HEK293T (cell line): ENCODE data around the gene MLLT10.

ENCODE experiments used
- CTCF ChIA-PET: fragments of 350-600 bp; formaldehyde crosslinking; extraction: SDS; loops from one replicate; lab custom pipeline; 2021; ENCODE audit warnings: antibody characterized with exemption, inconsistent platforms; lab: Yijun Ruan, JAX
- POLR2A ChIA-PET: fragments of 350-600 bp; formaldehyde crosslinking; extraction: SDS; loops from one replicate; lab custom pipeline; 2020; ENCODE audit warnings: antibody characterized with exemption, inconsistent platforms; lab: Yijun Ruan, JAX
- DNase-seq: peaks from one replicate; pipeline ENCODE4 v3.0.0; 2012; ENCODE audit warnings: mixed read lengths; ENCODE audit errors: extremely low spot score
- ARNT ChIP-seq: fragments of 450-650 bp; IDR thresholded peaks from 2 replicates; pipeline ENCODE4 v1.6.1; 2017; ENCODE audit warnings: mild to moderate bottlenecking
- BHLHE40 ChIP-seq: fragments of 450-650 bp; IDR thresholded peaks from 2 replicates; pipeline ENCODE4 v1.6.1; 2016; ENCODE audit warnings: mild to moderate bottlenecking, moderate library complexity, borderline replicate concordance
- CTBP1 ChIP-seq: fragments of 450-650 bp; IDR thresholded peaks from 2 replicates; pipeline ENCODE4 v1.6.1; 2016; ENCODE audit warnings: borderline replicate concordance
- ELF4 ChIP-seq: fragments of 450-650 bp; IDR thresholded peaks from 2 replicates; pipeline ENCODE4 v1.6.1; 2017; ENCODE audit warnings: antibody characterized with exemption
- FOXA1 ChIP-seq: fragments of 450-650 bp; IDR thresholded peaks from 2 replicates; pipeline ENCODE4 v1.6.1; 2016; ENCODE audit warnings: mild to moderate bottlenecking
- FOXK2 ChIP-seq: fragments of 450-650 bp; IDR thresholded peaks from 2 replicates; pipeline ENCODE4 v1.6.1; 2016; ENCODE audit warnings: mild to moderate bottlenecking
- FOXM1 ChIP-seq: fragments of 450-650 bp; IDR thresholded peaks from 2 replicates; pipeline ENCODE4 v1.6.1; 2017; ENCODE audit warnings: mild to moderate bottlenecking, borderline replicate concordance
- HDGF ChIP-seq: fragments of 450-650 bp; IDR thresholded peaks from 2 replicates; pipeline ENCODE4 v1.6.1; 2017; ENCODE audit warnings: antibody characterized with exemption, borderline replicate concordance
- L3MBTL2 ChIP-seq: fragments of 450-650 bp; conservative IDR thresholded peaks from 2 replicates; pipeline ENCODE4 v1.6.1; 2016; ENCODE audit warnings: mild to moderate bottlenecking
- LEF1 ChIP-seq: fragments of 450-650 bp; IDR thresholded peaks from 2 replicates; pipeline ENCODE4 v1.6.1; 2017; ENCODE audit warnings: mild to moderate bottlenecking, borderline replicate concordance
- NFRKB ChIP-seq: fragments of 450-650 bp; IDR thresholded peaks from 2 replicates; pipeline ENCODE4 v1.6.1; 2016; ENCODE audit warnings: mild to moderate bottlenecking, moderate library complexity
- SP1 ChIP-seq: fragments of 450-650 bp; IDR thresholded peaks from 2 replicates; pipeline ENCODE4 v1.6.1; 2017
- SUZ12 ChIP-seq: fragments of 450-650 bp; IDR thresholded peaks from 2 replicates; pipeline ENCODE4 v1.6.1; 2016; ENCODE audit warnings: mild to moderate bottlenecking
- TARDBP ChIP-seq: fragments of 450-650 bp; IDR thresholded peaks from 2 replicates; pipeline ENCODE4 v1.6.1; 2016
- ZNF384 ChIP-seq: fragments of 450-650 bp; IDR thresholded peaks from 2 replicates; pipeline ENCODE4 v1.6.1; 2016
- TF ChIP-seq, protein P1 (sequence below): fragments of 450-650 bp; IDR thresholded peaks from 2 replicates; pipeline ENCODE4 v1.6.1; 2016

MLLT10 gene

DNA sequence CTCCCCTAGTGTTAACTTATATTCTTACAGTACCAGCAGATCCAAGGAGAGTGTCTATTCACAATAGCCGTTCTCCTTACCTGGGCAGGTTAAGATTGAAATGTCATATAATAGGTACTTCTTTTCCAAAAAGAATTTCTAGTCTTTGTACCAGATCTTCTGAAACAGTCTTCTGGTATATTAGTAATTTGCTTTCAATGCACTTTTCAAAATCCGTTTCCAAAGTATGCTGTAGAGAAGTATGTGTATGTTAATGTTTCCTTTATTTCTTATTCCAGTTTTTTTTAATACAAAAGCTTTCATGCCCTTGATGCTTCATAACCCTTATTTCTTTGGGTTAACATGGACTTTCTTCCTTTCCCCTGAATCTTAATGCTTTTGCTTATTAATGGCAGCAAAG, 188.2 kb downstream of the MLLT10 start:
- TF ChIP-seq SP1 (no peak), SUZ12 (no peak), FOXM1 (no peak), ELF4 (no peak), LEF1 (no peak), NFRKB (no peak), BHLHE40 (no peak), HDGF (no peak), FOXK2 (no peak), L3MBTL2 (no peak), CTBP1 (no peak), TARDBP (no peak), ARNT (no peak)
- TF ChIP-seq, protein P1, sequence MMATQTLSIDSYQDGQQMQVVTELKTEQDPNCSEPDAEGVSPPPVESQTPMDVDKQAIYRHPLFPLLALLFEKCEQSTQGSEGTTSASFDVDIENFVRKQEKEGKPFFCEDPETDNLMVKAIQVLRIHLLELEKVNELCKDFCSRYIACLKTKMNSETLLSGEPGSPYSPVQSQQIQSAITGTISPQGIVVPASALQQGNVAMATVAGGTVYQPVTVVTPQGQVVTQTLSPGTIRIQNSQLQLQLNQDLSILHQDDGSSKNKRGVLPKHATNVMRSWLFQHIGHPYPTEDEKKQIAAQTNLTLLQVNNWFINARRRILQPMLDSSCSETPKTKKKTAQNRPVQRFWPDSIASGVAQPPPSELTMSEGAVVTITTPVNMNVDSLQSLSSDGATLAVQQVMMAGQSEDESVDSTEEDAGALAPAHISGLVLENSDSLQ: no peak
- ChIA-PET CTCF (no interaction called here), POLR2A (no interaction called here)
- DNase-seq: no peak

DNA sequence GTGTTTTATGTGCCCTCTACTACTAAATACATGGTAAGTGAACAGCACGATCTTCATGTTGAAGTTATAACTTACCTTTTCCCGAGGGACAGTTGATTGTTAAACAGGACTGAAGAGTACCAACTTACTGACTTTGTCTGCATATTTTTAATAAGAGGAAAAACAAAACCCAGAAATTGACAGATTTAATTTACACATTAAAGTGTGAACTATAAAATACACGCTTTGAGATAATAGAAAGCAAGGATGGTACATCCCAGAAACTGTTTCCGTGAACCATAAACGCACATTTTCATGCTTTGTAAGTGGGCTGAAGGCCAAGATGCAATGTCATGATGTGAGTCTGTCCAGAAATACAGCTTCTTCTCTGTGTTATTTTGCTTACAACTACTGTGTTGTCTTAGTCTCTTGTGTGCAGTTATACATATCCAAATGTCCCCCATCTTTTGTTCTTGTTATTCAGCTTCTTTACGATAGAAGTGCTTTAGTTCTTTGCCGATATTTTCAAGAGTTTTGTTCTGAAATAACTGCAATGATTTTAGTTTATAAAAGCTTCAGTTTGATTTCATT, 190.1 kb downstream of the MLLT10 start:
- TF ChIP-seq LEF1 (no peak), SUZ12 (no peak), BHLHE40 (no peak), FOXM1 (no peak), FOXA1 (no peak), ARNT (no peak), FOXK2 (no peak), NFRKB (no peak), L3MBTL2 (no peak), CTBP1 (no peak), TARDBP (no peak), ELF4 (no peak), SP1 (no peak)
- DNase-seq: no peak
- ChIA-PET POLR2A (interaction anchor here (1.0 to 2.3 kb wide), 3 partner anchors 198 to 228 kb away, joined by 4 to 14 read pairs (median 9); partner anchors contain the start of gene SKIDA1), CTCF (interaction anchor here (0.7 to 1.3 kb wide), 2 partner anchors 46 to 228 kb away, joined by 3 to 9 read pairs; no protein-coding TSS in a partner anchor)

DNA sequence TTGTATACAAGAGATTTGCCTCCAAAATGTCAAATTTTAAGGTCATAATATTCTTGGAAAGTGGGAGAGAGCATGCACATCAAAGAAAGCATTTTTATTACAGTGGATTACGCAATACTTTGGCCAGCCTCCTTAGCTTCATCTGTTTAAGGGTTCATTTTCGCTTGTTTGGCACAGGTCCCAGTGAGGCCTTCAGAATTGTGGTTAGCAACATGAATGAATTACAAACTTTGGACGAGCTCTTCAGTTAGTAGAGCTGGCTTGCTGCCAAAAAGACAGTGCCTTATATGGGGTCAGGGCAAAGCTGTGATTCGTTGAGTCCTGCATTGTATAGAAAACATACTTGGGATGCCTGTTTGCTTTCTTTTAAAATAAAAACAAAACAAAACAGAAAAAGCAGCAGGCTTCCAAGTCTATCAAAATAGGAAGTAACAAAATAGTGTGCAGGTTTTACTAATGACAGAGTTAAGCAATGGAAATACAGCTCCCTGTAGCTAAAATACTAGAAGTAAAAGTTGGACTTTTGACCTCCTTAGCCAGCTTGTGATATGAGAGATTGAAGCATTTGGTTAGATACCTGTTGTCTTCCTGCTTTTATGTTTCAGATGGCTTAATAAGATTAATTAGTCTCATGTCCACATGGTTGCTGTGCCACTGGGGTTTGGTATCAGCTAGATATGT, 190.8 kb downstream of the MLLT10 start:
- DNase-seq: peak; percentile 76
- ChIA-PET POLR2A (interaction anchor here (0.9 to 2.3 kb wide), 4 partner anchors 198 to 229 kb away, joined by 4 to 14 read pairs (median 7); partner anchors contain the start of gene SKIDA1), CTCF (interaction anchor here (0.7 to 1.3 kb wide), 2 partner anchors 18 to 229 kb away, joined by 3 to 9 read pairs; no protein-coding TSS in a partner anchor)
- TF ChIP-seq ELF4: no peak
- TF ChIP-seq ZNF384: no peak
- no peak for TF ChIP-seq ARNT
- TF ChIP-seq FOXM1: no peak
- no peak for TF ChIP-seq SUZ12
- TF ChIP-seq BHLHE40: no peak
- TF ChIP-seq, protein P1: peak; percentile 13; the same call in 1 of the 2 replicates
- no peak for TF ChIP-seq SP1
- no peak for TF ChIP-seq NFRKB
- no peak for TF ChIP-seq TARDBP
- TF ChIP-seq HDGF: no peak
- peak; percentile 27; the same call in 1 of the 2 replicates for TF ChIP-seq L3MBTL2
- no peak for TF ChIP-seq FOXA1
- TF ChIP-seq CTBP1: no peak; the same call in 1 of the 2 replicates
- TF ChIP-seq LEF1: peak; percentile 67
- TF ChIP-seq FOXK2: 0 out of 2 replicates have a peak, but pooled peaks have one; percentile 20

DNA sequence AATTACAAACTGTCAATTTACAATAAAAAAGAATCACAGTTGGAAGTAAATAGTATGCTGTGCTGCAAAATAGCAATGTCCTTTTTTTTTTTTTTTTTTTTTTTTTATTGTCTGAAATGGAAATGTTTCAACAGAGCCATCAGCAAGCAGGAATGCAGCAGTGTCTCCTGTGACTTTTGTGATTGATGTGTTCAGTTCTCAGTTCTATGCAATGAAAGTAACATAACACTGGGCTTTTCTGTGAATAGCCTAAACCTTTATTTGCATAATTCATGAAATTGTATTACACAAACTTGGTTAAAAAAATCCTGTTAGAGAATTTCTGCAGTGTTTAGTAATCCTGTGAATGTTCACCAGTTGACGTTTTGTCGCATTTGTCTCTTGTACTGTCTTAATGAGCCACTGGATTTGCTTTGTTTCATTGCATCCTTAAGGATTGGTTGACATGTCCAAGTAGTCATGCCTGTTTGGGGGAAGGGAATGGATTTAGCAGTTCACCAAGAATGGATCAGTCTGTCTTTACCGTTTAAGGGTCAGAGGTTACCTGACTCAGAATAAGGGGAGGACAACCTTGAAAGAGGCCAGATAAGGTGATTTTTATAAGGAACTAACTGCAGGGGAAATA, 192.7 kb downstream of the MLLT10 start:
- POLR2A ChIA-PET: interaction anchor here (1.1 to 1.6 kb wide), 3 partner anchors 201 to 397 kb away, joined by 3 to 5 read pairs (median 4); partner anchors contain the start of gene SKIDA1
- DNase-seq: no peak
- CTCF ChIA-PET: no interaction called here
- no peak for TF ChIP-seq FOXK2
- TF ChIP-seq, protein P1: peak; percentile 78

DNA sequence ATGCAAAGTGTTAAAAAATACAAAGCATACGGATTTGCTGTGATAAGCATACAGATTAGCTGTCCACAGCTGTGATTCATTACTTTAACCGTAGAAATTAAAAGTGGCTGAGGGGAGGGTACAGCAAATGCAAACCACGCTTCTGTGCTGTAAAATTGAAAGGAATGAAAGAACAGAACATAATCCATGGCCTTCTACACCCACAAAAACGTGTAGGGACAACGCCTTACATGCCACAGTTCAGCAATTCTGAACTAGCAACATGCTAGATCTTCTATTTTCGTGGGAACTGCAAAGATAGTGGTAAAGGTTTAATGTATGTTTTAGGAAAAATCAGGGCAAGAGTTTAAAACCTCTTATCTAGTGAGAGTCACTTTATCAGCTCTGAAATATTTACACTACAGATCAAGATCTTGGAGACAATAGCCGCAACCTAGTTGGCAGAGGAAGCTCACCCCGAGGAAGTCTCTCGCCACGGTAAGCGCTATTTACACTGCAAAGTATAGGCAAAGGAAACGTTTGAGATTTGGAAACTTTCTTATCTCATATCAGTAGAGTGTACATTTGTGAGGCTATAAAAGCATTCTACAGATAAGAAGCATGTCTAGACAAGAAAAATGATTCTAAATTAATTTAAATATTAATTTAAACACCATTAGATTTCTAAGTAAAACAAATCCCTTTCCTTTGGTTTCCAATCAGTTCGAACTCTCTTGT, 193.6 kb downstream of the MLLT10 start:
- CTCF ChIA-PET: interaction anchor here (0.5 kb wide), 1 partner anchor 235 kb away, joined by 3 read pairs; no protein-coding TSS in a partner anchor
- POLR2A ChIA-PET: interaction anchor here (1.0 to 1.6 kb wide), 4 partner anchors 200 to 397 kb away, joined by 3 to 5 read pairs (median 4); partner anchors contain the start of gene SKIDA1
- no peak for DNase-seq
- TF ChIP-seq, protein P1: peak; percentile 75
- no peak for TF ChIP-seq FOXK2
